Breast epithelium (tissue), 4 donors: ENCODE measurements around the gene MKI67. TPM values are rescaled to one million over a fixed set of nuclear protein-coding genes. Genes with fewer than 3 reads are reported as not detected.

Experiments used
- DNase-seq, 2 donors: peaks; one replicate each; pipeline ENCODE4 v3.0.0-alpha.2; 2019; ENCODE audit warnings: low spot score in 2 of 2
- H3K27ac ChIP-seq, 2 donors: fragments of 200-600 bp; sonication (generic) in 1 of 2; one replicate each; pipeline ENCODE4 v1.5.1; 2016 to 2019; ENCODE audit warnings: mild to moderate bottlenecking in 1 of 2
- H3K27me3 ChIP-seq, 2 donors: fragments of 200-600 bp; sonication (generic) in 1 of 2; one replicate each; pipeline versions ENCODE4 v1.5.1 to v1.6.0; 2017 to 2019; ENCODE audit warnings: control low read depth in 1 of 2, mild to moderate bottlenecking in 1 of 2
- H3K36me3 ChIP-seq: fragments of 200-600 bp; one replicate; pipeline ENCODE4 v1.5.1; 2019
- H3K4me1 ChIP-seq, 2 donors: fragments of 200-600 bp; sonication (generic); one replicate each; pipeline ENCODE4 v1.5.1; 2016 to 2019; ENCODE audit warnings: control low read depth in 1 of 2
- H3K4me3 ChIP-seq, 3 donors: fragments of 200-600 bp; sonication (generic); 1 replicate in 2 of 3; 2 replicates in 1 of 3; pipeline ENCODE4 v1.5.1; 2016 to 2019; ENCODE audit warnings: mild to moderate bottlenecking in 3 of 3, moderate library complexity in 2 of 3
- H3K9me3 ChIP-seq, 2 donors: fragments of 200-600 bp; sonication (generic) in 1 of 2; one replicate each; pipeline ENCODE4 v1.5.1; 2016 to 2019; ENCODE audit warnings: control low read depth in 1 of 2
- POLR2A ChIP-seq: fragments of 450-650 bp; IDR thresholded peaks from one replicate; pipeline ENCODE4 v1.6.1; 2016; ENCODE audit warnings: antibody characterized with exemption, mild to moderate bottlenecking, moderate library complexity
- POLR2AphosphoS5 ChIP-seq, 3 donors: sonication (generic); formaldehyde crosslinking; IDR thresholded peaks; one replicate each; pipeline ENCODE4 v1.6.1; 2017; ENCODE audit warnings: antibody characterized with exemption in 3 of 3
- intact Hi-C: fragments of 100-400 bp; cut with DNase I; formaldehyde crosslinking; loops from one replicate; pipeline ENCODE4 v1.15.1; 2023; ENCODE audit warnings: low total_unique reads
- total RNA-seq, 3 donors: library from RNA; depleted of rRNA; stranded (reverse); fragments of >200 nt; gene quantifications; one replicate each; pipeline ENCODE4 v1.1.0, GENCODE V29; 2016
- TF ChIP-seq, protein P1 (sequence below), 3 donors: fragments of 450-650 bp; IDR thresholded peaks; one replicate each; pipeline ENCODE4 v1.5.1; 2016 to 2017; ENCODE audit warnings: antibody characterized with exemption in 3 of 3, mild to moderate bottlenecking in 3 of 3, moderate library complexity in 3 of 3

The MKI67 gene
- total RNA-seq, 3 donors from 2014 or later = 0.29 to 6.4 (median 0.33) TPM

DNA sequence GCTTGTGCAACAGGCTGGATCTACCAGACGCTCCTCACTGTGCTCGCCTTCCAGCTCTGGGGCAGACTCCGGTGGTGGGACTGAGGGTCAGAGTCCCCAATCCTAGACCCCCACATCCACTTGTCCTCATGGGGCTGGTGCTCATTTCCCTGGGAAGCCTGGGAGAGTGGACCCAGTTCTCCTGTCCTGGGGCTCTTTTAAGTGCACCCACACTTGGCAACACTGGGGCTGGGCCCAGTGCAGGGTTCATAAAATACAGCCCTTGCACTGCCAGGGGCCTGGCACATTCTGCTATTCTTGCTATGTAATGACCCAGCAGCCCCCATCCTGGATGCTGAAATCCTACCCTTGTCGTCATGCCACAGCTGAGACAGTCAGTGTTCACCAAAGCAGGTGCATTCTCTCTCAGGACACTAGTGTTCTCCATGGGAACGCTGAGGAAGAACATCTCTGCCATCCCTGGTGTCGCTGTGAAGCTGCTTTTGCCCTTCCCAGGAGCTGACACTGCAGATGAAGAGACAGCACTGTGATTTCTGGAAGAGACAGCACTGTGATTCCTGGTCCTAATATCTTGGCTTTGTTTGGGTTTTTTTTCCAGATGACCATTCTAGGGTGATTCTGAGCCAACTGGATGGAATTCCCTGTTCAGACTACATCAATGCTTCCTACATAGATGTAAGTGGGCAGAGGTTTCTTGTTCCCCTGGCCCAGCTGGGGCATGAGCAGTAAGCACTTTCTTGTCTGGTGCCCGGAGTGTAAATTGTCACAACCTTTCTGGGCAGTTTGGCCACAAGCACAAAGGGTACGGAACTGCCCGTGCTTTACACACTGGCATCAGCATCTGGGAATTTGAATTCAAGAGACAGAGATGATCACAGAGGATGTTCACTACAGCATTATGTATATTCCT lies 65.6 kb downstream of the MKI67 start:
- Histone ChIP-seq H3K4me3 (no peak overlapping the region), H3K9me3 (no peaks in the 10 kb centered on the region), H3K36me3 (no peaks in the 10 kb centered on the region), H3K27me3 (no peaks in the 10 kb centered on the region), H3K4me1 (peaks cover 25 to 27% of the 10 kb centered on the region in 2 donors), H3K27ac (peak overlapping the region in 1 of 2 donors; percentile 19)
- intact Hi-C loops = loop anchor here (10.0 kb wide), 1 partner anchor 156 kb away; the partner anchor contains the start of gene PTPRE
- TF ChIP-seq POLR2A (no peak), POLR2AphosphoS5 (IDR thresholded peaks at IDR 0.05) (no peak)
- TF ChIP-seq, protein P1, sequence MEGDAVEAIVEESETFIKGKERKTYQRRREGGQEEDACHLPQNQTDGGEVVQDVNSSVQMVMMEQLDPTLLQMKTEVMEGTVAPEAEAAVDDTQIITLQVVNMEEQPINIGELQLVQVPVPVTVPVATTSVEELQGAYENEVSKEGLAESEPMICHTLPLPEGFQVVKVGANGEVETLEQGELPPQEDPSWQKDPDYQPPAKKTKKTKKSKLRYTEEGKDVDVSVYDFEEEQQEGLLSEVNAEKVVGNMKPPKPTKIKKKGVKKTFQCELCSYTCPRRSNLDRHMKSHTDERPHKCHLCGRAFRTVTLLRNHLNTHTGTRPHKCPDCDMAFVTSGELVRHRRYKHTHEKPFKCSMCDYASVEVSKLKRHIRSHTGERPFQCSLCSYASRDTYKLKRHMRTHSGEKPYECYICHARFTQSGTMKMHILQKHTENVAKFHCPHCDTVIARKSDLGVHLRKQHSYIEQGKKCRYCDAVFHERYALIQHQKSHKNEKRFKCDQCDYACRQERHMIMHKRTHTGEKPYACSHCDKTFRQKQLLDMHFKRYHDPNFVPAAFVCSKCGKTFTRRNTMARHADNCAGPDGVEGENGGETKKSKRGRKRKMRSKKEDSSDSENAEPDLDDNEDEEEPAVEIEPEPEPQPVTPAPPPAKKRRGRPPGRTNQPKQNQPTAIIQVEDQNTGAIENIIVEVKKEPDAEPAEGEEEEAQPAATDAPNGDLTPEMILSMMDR (IDR thresholded peaks at IDR 0.05) = no peak
- no peak for DNase-seq

DNA sequence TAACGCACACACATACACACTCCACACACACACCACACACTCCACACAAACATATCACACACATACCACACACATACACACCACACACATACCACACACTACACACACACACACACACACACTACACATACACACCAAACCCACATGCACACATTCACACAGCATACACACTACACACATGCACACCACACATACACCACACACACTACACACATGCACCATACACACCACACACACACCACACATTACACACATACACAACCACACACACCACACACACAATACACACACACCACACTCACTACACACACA lies 66.3 kb downstream of the MKI67 start:
- intact Hi-C loops = loop anchor here (10.0 kb wide), 1 partner anchor 155 kb away; the partner anchor contains the start of gene PTPRE
- TF ChIP-seq POLR2AphosphoS5 (IDR thresholded peaks at IDR 0.05) = no peak
- no peak for TF ChIP-seq POLR2A
- TF ChIP-seq, protein P1 (IDR thresholded peaks at IDR 0.05) = no peak
- peak overlapping the region in 1 of 2 donors; percentile 12 for H3K27ac ChIP-seq

DNA sequence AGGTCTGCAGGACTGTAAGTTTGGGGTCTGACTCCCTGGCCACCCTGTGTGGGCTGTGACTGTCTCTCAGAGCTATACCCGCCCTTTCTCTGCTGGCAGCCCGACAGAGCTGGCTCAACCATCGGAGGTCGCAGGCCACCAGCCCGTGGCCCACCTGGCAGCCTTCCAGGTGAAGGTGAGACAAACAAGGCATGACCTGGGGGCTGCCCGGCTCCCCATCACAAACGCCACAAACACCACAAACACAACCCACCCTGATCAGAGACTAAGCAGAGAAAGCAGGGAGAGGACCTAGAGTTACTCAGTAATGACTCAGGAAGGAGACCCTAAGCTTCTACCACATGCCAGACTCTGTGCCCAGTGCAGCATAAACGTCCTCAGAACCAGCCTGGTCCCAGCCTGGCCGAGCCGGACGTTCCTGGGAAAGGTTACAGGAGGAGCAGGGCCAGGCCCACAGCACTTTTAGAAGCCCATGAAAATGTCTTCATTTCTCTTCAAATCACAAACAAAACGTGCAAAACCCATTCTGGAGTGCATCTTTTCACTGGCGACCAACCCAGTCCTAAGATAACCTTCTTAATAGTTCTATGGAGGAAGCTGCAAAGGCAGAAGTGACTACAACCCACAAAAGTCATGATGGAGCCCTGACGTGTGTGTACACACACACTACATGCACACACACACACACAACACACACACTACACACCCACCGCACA lies 66.8 kb downstream of the MKI67 start:
- no peak for TF ChIP-seq POLR2AphosphoS5 (IDR thresholded peaks at IDR 0.05)
- H3K27ac ChIP-seq = peak overlapping the region in 1 of 2 donors; percentile 25
- no peaks in the 10 kb centered on the region for H3K9me3 ChIP-seq
- H3K36me3 ChIP-seq = no peaks in the 10 kb centered on the region
- H3K4me3 ChIP-seq = no peak overlapping the region
- intact Hi-C loops = no loop called here
- DNase-seq = no peak
- H3K27me3 ChIP-seq = no peaks in the 10 kb centered on the region
- peaks cover 20 to 23% of the 10 kb centered on the region in 2 donors for H3K4me1 ChIP-seq

More for the DNA sequence above, 66.3 kb downstream of the MKI67 start:
- Histone ChIP-seq H3K9me3 (no peaks in the 10 kb centered on the region), H3K36me3 (no peaks in the 10 kb centered on the region), H3K27me3 (no peaks in the 10 kb centered on the region), H3K4me1 (peaks cover 23 to 25% of the 10 kb centered on the region in 2 donors), H3K4me3 (no peak overlapping the region)
- no peak for DNase-seq

DNA sequence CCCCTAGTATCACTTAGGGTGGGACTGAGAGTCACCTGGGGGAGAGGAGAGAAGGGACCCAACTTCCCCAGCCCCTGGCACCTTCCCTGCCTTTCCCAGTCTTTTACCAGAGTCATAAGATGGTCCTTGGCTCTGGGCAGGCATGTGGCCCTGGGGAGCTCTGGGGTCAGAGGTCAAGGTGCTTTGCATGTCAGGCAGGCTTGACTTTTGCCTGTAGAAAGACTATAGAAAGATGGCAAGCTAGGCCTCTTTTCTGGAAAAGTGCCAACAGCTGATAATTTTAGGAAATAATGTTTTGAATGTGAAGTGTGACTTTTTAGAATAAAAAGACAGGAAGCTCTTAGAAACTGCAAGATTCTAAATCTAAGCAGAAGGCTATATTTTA lies 67.5 kb downstream of the MKI67 start:
- Histone ChIP-seq H3K4me1 (peaks cover 13 to 20% of the 10 kb centered on the region in 2 donors), H3K4me3 (no peak overlapping the region), H3K36me3 (no peaks in the 10 kb centered on the region), H3K9me3 (no peaks in the 10 kb centered on the region), H3K27me3 (no peaks in the 10 kb centered on the region), H3K27ac (peak overlapping the region in 1 of 2 donors; percentile 25)
- intact Hi-C loops = no loop called here
- TF ChIP-seq POLR2A = no peak
- TF ChIP-seq, protein P1 (IDR thresholded peaks at IDR 0.05) = no peak
- TF ChIP-seq POLR2AphosphoS5 (IDR thresholded peaks at IDR 0.05) = no peak
- DNase-seq = no peak

DNA sequence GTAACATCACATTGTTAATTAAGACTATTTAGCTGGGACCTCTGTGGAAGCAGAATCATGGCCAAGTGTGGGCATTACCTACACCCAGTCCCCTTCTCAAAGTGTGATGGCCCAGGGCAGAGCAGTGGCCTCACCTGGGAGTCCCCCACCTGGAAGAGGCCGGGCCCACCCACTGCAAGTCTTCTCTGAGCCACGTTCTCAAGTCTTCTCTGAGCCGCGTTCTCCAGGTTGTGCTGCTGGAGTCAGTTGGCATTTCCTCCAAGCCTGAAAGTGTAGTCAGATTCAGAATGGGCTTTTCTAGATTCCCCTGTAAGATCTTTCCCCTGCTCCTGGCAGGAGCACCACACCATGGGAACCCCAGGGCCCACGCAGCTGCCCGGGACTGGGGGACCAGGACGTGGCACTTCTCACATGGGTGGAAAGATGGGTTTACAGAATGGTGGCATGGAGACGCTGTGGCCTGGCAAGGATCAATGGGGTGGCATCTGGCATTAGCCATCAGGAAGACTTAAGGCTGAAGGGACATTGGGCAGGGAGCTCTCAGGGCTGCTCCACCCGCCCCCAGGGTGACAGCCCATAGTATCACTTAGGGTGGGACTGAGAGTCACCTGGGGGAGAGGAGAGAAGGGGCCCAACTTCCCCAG lies 68.0 kb downstream of the MKI67 start:
- no peak overlapping the region for H3K4me3 ChIP-seq
- H3K9me3 ChIP-seq = no peaks in the 10 kb centered on the region
- TF ChIP-seq POLR2A = no peak
- intact Hi-C loops = no loop called here
- peaks cover 8 to 14% of the 10 kb centered on the region in 2 donors for H3K4me1 ChIP-seq
- DNase-seq = no peak
- peak overlapping the region in 1 of 2 donors; percentile 7 for H3K27ac ChIP-seq
- H3K36me3 ChIP-seq = no peaks in the 10 kb centered on the region
- H3K27me3 ChIP-seq = no peaks in the 10 kb centered on the region
